HG02973 (cell line): ENCODE results near the gene STK11.
"Not testable (repeated sequence)": the region's sequence is repeated elsewhere in the genome, so short reads cannot be mapped to it uniquely, and the experiment has no call there.

Experiments
- ATAC-seq: cut with Tn5 transposase; IDR thresholded peaks from one replicate; pipeline ENCODE4 v1.9.1; 2021; ENCODE audit warnings: moderate library complexity; ENCODE audit not compliant: unreplicated experiment

Gene STK11

DNA sequence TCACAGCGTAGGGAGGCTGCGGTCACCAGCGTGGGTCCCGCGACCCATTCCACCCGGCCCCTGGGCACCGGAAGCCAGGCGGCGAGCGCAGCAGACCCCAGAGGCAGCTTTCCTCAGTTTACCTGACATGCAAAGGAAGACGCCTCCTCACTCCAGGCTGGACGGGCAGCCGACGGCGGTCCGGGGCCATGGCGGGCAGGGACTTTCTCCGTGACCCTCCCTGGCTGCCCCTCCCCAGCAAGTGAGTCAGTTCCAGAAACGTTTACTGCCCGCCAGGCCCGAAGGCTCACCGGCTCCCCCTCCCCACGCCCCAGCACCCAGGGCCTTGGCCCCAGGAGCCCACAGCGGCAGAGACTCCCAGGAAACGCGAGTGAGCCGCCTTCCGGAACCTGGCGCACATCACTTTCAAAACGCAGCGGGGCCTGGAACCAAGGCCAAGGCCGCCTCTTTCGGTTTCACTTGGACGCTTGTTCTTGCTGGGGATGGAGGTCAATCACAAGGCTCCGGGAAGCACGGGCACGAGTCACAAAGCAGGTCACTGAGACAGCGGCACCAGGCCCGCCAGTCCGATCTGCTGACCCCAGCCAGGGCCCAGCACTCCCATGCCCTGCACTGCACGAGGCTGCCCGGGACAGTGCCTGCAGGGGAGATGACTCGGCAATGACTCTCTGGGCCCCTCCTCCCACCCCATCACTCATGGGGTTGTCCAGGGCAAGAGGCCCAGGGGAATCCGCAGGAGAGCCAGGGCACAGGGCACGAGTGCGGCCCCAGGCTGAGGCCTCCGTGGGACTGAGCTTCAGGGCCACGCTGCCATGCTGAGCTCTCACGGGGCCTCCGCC, 36.8 kb upstream of the STK11 start:
- no peak for ATAC-seq

GRCh38 chr19:1169411-1169791, 36.2 kb upstream of the STK11 start:
- no peak for ATAC-seq

- no peak for ATAC-seq
Observed at GRCh38 chr19:1169921-1170885, 35.4 kb upstream of the STK11 start.

DNA sequence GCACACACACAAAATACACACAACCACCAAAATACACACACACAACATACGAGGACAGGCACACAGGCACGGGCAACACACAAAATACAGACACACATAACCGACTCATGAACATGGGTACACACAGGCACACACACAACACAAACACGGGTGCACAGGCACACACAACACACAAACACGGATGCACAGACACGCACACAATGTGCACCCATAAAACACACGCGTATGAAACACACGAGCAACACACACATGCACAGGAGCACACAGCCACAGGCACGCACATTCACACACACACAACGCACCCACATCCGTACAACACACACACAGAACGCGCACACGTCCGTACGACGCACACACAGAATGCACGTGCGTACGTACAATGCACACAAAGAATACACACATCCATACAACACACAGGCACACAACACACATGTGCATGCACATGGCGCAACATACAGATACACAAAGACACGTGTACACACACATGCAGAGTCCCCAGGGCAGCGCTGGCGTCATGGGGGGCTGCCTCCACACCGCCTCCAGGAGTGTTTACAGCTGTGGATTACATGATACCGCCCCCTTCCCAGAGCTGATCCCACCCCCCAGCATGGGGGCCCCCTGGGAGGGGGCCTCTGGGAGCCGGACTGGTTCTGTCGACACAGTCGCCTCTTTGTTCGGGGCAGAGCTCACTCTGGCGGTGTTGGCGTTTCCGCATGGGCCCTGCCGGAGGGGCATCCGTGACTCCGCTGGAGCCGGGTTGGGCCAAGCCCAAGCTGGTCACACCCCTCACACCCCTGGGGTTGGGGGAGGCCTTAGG, 34.4 kb upstream of the STK11 start:
- no peak for ATAC-seq

- ATAC-seq, result no peak
Observed at GRCh38 chr19:1171755-1172352, 33.7 kb upstream of the STK11 start.

GRCh38 chr19:1172353-1173158, 33.0 kb upstream of the STK11 start:
- no peak for ATAC-seq

GRCh38 chr19:1173159-1173844, 32.3 kb upstream of the STK11 start:
- no peak for ATAC-seq

GRCh38 chr19:1173845-1174809, 31.5 kb upstream of the STK11 start, which contains the start of gene SBNO2:
SBNO2 (minus strand) TSS chr19:1174268; CDS start chr19:1154276, 19,992 bp downstream.
- no peak for ATAC-seq

GRCh38 chr19:1177322-1178114, 28.1 kb upstream of the STK11 start:
- ATAC-seq, result no peak

DNA sequence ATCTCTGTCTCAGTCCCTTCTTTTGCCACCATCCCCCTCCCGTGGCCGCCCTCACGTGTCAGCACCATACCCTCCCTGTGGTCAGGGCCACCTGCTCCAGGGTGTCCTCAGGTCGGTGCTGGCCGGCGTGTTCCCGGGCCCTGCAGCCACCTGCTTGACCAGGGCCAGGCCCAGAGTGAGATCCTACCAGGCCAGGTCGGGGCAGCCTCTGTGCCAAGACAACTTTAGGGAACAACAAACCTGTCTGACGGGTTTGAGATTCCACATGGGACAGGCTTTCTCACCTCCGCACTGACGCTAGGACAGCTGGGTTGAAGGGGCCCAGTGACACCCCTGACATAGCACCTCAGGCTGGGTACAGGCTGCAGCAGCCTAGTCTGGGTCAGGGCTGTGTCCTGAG, 24.0 kb upstream of the STK11 start:
- no peak for ATAC-seq

- no peak for ATAC-seq
Observed at GRCh38 chr19:1182068-1182467, 23.5 kb upstream of the STK11 start.

DNA sequence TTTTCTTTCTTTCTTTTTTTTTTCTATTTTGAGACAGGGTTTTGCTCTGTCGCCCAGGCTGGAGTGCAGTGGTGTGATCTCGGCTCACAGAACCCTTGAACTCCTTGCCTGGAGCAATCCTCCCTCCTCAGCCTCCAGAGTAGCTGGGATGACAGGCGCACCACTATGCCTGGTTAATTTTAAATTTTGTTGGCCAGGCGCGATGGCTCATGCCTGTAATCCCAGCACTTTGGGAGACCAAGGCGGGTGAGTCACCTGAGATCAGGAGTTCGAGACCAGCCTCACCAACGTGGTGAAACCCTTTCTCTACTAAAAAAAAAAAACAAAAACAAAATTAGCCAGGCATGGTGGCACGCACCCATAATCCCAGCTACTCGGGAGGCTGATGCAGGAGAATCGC, 22.9 kb upstream of the STK11 start:
- no peak for ATAC-seq

- no peak for ATAC-seq
Observed at GRCh38 chr19:1183543-1184172, 21.9 kb upstream of the STK11 start.

- ATAC-seq, result no peak
Observed at GRCh38 chr19:1189419-1189818, 16.2 kb upstream of the STK11 start.

DNA sequence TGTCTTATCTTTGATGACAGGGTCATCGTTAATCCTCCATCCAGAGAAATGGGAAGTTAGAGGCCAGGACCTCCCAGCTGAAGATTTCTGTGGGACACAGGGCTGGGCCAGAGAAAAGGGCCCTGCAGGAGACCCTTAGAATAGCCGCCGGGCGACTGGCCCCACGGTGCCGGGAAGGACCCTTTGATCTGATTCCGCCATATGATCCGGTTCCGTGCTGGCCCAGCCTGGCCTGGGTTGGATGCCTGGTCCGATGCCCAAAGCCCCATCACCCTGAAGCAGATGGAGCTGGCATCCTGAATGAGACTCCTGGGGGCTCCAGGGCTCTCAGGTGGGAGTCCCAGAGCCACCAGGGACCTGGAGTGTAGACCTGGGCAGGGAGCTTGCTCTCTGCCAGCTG, 6.0 kb upstream of the STK11 start:
- ATAC-seq, result no peak

DNA sequence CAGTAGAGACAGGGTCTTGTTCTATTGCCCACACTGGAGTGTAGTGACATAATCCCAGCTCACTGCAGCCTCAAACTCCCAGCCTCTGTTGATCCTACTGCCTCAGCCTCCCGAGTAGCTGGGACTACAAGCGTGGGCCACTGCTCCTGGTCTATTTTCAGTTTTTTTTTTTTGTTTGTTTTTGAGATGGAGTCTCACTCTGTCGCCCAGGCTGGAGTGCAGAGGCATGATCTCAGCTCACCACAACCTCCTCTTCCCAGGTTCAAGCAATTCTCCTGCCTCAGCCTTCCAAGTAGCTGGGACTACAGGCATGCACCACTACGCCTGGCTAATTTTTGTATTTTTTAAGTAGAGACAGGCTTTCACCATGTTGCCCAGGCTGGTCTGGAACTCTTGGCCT, 5.0 kb upstream of the STK11 start:
- not testable (repeated sequence) for ATAC-seq
